ENCODE data around the gene FRMD4B. TPM values are rescaled to one million over a fixed set of nuclear protein-coding genes. Genes with fewer than 3 reads are reported as not detected.
"Not testable (repeated sequence)": the region's sequence is repeated elsewhere in the genome, so short reads cannot be mapped to it uniquely, and the experiment has no call there.

FRMD4B gene
- polyA plus RNA-seq, 1 donor: 16.1 TPM

DNA sequence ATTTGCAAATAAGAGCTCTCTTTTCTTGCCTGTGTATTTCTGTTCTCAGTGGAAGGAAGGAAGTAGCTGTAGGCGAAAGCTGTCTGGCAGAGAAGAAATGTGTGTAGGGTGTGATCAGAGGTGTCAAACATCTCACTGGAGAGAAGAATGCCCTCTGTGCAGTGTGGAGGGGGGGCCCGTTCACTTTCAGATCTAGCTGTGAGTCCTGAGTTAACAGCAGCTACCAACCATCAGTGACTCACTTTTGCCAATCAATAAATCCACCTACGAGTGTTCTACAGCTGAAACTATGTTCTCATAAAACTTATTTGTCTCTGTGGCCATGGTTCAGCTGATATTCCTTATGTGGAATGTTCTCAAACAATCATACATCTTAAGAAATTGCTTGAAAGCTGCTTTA, 103.7 kb downstream of the FRMD4B start:
- DNase-seq: no peak

DNA sequence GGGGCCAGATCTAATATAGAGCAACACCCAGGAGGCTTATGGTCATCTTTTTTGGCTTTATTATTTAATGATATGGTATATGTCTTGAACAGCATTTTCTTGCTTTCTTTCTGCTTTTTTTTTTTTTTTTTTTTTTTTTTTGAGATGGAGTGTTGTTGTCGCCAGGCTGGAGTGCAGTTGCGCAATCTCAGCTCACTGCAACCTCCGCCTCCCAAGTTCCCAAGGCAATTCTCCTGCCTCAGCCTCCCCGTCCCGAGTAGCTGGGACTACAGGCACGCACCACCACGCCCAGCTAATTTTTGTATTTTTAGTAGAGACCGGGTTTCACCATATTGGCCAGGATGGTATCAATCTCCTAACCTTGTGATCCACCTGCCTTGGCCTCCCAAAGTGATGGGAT, 108.5 kb downstream of the FRMD4B start:
- DNase-seq: not testable (repeated sequence)

DNA sequence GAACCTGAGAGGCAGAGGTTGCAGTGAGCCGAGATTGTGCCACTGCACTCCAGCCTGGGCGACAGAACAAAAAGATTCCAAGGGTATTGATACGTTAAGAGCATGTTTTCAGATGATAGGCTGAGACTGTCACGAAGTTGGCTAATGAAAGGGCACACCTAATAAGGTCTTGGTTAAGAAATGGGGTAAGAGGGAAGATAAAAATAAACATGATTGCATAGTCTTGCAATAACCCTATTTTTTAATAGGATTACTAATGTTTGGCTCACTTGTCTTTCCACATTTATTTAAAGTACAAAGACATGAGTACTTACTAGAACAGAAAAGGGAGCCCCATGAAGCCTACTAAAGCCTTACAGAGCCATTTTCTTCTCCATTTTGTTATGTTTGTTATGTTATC, 109.0 kb downstream of the FRMD4B start:
- no peak for DNase-seq

DNA sequence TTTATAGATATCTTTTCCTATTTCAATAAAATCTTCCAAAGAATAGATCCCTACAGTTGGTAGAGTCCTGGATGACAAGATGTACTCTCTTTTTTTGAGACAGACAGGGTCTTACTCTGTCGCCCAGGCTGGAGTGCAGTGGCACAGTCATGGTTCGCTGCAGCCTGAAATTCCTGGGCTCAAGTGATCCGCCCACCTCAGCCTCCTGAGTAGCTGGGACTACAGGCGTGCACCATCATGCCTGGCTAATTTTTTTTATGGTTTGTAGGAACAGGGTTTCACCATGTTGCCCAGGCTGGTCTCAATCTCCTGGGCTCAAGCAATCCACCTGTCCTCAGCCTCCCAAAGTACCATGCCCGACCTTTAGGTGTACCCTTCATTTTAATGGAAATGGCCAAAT, 109.7 kb downstream of the FRMD4B start:
- DNase-seq: not testable (repeated sequence)

DNA sequence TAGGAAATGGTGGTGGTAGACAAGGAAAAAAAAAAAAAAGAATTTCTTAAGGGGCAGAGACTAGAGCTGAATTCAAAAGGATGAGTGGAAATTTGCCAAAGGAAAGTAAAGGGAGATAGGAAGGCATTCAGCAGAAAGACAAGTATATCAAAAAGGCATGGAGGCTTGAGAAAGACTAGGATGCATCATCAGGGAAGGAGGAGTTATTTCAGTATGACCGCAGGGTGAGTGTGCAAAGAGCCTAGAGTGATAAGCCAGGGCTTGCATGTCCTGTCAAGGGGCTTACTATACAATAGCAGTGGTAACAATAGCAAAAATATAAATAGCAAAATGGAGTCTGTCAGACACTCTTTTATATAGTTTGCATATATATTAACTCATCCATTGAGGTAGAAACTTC, 112.0 kb downstream of the FRMD4B start:
- DNase-seq: no peak

DNA sequence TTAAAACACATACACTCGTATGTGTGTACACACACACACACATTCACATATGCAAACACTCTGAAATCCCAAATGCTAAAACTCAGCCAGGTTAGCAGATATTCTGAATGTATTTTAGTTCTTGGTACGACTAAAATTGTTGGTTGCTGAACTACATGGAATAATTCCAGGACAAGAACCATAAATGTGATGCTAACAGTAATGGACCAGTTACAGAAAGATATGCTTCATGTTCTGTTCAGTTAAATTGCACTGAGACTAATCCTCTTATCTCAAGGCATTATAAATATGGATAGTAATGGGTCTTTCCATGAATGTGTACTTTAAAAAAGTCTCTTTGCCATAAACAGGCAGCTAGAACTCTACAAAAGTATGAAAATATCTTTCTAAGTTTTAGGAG, 113.3 kb downstream of the FRMD4B start:
- no peak for DNase-seq

DNA sequence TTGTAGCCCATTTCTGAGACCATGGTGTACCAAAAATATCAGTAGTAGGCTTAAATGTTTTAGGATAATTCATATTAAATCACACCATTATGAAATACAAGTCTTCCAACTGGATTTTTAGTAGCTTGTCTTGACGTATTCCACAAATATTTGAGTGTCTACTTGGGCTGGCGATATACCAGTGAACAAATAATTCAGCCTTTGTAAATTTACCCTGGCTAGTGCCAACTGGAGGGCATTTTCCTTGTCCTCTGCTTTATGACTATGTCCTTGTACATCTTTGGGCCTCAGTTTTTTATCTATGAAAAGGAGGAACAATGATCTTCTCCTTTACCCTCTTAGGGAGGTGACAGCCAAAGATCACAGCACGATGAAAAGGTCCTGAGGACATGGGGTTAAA, 114.8 kb downstream of the FRMD4B start:
- DNase-seq: no peak

DNA sequence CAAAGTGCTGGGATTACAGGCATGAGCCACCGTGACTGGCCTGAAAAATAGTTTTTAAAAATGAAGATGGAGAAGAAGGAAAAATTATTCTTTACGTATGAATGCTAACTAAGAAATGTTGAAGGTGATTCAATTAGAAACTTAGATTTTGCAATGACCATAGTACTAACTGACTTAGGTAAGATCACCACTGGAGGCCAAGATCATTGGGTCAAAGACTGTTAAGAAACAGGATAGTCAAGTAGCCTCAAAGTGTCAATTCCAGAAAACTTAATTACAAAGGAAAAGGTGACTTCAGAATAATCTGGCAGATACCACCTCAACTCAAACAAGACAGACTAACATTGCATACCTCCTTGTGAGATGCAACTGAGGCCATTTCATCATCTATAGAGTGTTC, 119.3 kb downstream of the FRMD4B start:
- no peak for DNase-seq

DNA sequence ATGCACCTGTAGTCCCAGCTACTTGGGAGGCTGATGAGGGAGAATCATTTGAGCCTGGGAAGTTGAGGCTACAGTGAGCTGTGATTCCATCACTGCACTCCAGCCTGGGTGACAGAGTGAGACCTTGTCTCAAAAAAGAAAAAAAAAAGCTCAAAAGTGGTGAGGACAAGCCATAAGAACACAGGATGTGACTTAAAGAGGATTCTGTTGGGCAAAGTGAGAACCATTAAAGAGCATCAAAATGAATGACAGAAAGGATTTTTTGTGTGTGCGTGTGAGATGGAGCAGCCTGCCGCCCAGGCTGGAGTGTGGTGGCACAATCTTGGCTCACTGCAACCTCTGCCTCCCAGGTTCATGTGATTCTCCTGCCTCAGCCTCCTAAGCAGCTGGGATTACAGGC, 119.8 kb downstream of the FRMD4B start:
- DNase-seq: not testable (repeated sequence)

DNA sequence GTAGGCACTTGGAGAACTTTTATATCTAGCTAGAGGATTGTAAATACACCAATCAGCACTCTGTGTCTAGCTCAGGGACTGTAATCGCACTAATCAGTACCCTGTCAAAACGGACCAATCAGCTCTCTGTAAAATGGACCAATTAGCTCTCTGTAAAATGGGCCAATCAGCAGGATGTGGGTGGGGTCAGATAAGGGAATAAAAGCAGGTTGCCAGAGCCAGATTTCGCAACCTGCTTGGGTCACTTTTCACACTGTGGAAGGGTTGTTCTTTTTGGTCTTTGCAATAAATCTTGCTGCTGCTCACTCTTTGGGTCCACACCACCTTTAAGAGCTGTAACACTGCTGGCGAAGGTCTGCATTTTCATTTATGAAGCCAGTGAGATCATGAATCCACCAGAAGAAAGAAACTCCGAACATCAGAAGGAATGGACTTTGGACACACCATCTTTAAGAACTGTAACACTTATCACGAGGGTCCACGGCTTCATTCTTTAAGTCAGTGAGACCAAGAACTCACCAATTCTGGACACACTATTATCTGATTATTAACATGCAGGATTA, 125.0 kb downstream of the FRMD4B start:
- not testable (repeated sequence) for DNase-seq

DNA sequence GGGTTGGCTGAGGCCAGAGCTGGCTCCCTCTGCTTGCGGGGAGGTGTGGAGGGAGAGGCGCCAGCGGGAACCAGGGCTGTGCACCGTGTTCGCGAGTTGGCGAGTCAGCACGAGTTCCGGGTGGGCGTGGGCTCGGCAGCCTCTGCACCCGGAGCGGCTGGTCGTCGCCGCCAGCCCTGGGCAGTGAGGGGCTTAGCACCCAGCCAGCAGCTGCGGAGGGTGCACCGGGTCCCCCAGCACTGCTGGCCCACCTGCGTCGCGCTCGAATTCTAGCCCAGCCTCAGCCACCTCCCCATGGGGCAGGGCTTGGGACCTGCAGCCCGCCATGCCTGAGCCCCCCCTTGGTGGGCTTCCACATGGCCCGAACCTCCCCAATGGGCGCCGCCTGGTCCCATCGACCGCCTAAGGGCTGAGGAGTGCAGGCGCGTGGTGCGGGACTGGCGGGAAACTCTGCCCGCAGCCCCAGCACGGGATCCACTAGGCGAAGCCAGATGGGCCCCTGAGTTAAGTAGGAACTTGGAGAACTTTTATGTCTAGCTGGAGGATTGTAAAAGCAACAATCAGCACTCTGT, 125.6 kb downstream of the FRMD4B start:
- DNase-seq: no peak

DNA sequence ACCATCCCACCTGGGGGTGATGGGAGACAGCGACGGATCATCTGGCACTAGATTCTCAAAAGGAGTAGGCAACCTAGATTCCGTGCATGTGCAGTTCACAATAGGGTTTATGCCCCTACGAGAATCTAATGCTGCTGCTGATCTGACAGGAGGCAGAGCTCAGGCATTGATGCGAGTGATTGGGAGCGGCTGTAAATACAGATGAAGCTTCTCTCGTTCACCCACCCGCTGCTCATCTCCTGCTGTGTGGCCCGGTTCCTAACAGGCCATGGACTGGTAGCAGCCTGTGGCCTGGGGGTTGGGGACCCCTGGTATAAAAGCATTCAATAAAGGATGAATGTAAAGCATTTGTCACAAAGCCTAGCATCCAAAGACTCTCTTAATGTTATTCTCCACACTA, 126.8 kb downstream of the FRMD4B start:
- DNase-seq: no peak

DNA sequence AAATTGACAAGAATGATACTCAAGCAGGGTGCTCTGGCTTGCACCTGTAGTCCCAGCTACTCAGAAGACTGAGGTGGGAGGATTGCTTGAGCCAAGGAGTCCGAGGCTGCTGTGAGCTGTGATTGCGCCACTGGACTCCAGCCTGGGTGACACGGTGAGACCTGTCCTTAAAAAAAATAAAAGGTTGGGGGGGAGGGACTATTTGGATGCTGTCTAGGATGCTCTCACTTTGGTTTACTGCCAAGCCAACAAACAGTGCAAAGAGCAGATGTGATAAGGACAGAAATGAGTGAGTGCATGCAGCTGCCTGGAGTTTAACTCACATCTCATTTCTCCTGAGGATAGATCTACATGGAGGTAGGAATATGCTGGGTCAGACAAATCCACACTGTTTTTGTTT, 130.0 kb downstream of the FRMD4B start:
- no peak for DNase-seq

DNA sequence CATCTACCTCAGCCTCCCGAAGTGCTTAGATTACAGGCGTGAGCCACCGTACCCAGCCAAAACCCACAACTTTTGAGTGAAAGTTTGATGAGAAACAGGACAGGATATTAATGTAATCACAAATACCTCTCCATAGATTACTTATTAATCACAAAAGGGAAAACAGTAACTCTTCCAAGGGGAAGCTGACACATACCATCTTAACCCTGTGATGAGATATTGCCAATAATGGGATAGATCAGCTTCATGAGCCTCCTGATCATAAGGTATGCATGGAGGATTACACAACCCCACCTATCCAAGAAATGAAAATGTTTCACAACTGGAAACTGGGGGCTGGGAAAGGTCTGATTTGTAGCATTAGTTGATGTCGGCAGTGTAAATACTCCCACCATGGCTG, 131.5 kb downstream of the FRMD4B start:
- DNase-seq: no peak

DNA sequence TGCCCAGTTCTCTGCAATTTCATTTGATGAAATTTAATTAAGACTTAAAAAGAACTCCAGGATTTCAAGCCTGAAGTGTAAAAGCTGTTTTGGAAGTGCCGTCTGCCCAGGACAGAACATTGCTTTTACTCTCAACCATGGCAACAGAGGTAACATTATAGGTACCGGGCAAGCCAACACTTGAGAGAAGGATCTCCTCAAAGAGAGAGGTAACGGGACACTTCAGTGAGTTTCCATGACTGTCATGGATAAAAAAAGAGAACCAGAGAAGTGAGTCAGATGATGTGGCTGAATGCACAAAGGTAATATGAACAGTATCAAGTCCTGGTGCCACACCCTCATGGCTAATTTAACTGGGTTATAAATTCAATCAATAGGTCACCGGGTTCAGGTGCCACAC, 133.3 kb downstream of the FRMD4B start:
- no peak for DNase-seq

DNA sequence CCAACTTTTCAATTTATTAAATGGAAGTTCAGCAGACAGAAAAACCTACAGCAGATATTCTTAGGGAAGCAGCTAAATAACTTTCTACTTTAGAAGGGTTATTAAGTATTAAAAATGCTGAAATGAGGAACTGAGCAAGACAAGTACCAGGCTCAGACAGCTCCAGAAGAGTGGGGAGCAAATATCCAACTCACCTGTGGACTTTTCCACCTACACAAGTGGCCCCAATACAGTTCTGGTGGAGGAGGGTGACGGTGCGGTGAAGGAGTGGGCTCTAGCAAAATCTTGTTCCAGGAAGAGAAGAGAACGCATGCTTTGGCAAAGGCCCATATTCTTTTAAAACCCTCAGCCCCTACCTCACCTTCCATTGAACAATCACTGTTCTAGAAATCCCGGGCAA, 133.7 kb downstream of the FRMD4B start:
- DNase-seq: no peak

DNA sequence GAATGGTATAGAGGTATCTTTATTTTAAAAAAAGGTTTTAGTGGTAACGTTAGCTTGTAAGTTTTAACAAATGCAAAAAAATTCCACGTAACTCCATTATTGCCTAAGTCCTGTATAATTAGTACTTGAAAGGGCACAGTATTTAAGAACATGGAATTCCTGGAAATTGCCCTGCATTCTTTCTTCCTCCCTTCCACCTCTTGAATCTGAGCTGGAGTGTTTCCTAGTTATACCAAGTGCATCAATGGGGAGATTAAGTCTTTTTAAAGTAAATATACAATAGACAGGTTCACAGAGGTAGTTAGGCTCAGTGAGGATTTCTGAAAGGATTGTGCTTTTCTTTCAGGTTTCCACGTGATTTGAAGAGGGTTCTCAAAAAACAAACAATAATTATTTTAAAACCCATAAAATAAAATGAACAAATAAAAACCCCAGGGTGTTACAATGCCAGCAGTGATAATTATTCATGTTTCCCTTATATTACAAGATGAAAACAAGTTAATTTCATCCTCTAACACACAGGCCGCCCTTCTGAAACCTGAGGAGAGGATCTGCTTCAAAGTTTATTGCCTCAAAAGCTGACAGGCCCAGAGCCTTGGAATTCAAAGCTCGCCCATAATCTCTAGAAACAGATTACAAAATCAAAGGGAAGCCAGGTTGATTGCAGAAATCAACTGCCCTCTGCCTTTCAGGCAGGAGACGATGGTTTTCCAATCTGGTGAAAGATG, 134.6 kb downstream of the FRMD4B start:
- no peak for DNase-seq

DNA sequence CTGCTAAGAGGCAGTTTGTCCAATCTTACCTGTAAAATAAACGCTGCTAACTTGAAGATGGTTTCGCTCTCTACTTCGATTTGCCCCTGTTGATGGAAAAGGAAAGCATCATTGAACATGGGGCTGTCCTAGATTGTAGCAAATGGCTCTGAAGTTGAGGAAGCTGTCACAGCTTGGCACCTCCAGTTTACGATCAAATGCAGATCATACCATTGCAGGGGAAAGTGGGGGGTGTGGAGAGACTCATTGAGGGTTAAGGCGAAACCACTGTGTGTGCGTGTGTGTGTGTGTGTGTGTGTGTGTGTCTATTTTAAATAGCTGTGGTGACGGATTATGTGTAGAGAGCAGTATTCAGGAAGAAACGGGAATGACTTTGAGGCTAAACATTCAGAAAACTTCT, 135.9 kb downstream of the FRMD4B start:
- DNase-seq: peak; percentile 50

DNA sequence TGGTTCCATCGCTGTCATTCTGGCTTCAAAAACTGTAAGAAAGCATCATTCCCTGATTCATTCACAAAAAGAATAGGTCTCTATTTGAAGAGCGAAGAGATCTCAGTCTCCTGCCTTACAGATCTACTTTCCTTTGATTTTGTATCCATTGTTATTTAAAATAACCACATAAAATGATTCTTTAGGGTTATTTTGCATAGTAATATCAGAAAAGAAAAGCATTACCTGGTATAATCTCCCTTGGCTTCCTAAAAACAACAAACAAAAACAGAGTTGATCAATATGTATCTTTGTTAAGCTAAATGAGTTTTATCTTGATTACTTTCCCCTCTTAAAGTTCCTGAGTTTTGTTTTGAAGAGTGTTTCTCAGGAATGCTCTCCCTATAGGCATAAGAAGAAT, 136.9 kb downstream of the FRMD4B start:
- DNase-seq: no peak

DNA sequence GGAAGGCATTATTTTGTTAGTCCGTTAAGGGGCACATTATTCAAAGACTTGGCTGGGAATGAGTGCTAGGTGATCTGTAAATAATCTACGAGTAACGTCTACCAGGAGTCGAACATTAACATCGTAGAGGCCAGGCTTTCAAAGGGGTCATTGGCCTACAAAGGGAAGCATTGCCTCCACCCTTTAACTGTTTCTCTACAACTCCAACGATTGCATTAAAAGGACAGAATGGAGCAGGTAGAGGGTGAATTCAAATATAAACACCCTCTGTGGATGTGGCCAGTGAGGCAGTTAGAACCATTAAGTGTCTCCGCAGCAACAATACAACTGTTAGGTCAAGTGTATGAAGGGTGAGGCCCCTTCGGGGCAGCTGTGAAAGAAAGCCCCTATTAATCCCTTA, 137.5 kb downstream of the FRMD4B start:
- DNase-seq: no peak

DNA sequence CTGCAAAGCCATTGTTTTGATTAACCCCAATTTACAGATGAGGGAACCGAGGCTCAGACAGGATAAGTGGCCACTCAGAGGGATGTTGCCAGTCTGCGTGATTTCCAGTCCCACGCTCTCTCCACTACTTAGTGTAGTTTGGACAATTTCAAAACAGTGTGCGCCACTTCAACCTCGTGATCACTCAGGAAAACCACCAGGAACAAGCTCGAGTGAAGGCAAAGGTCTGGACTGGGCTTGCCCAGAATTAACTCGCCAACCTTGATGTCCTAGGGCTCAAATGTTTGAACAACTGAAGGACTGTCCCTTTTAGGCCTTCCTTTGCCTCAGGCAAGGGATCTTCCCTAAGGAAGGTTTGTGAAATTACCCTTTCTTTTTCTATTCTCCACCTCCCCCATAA, 139.3 kb downstream of the FRMD4B start:
- no peak for DNase-seq

DNA sequence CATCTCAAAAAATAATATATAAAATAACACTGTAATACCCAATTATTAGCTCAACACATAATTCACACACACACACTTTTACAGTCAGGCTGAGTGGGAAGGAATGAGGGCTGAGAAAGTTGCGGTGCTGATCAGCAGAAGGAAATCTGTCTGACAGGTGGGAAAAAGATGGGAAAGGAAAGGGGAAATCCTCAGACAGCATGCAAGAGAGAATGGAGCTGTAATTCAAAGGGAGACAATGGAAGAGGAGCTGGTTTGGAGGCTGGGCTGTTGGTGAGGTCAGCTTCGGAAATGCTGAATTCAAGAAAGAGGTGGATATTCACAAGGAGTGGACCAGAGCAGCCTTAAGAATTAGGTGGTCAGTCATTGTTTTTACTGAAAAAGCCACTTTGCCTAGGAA, 141.8 kb downstream of the FRMD4B start:
- no peak for DNase-seq

DNA sequence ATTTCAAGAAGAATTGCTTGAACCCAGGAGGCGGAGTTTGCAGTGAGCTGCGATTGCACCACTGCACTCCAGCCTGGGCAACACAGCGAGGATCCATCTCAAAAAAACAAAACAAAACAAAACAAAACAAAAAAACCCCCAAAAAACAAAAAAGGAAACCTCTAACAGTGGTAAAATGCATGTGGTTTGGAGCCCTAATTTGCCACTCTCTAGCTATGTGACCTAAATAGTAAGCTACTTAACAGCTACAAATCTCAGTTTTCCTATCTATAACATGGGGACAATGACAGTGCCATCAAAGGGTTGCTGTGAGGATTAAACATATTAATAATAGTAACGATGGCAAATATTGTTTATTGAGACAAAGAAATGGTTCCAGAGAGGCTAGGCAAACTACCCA, 144.1 kb downstream of the FRMD4B start:
- DNase-seq: no peak
